Liver (tissue), 3 donors: Measurements from ENCODE around the gene CDKN2B-AS1.

Source experiments
- CTCF ChIP-seq: fragments of 150-350 bp; IDR thresholded peaks from 2 replicates; pipeline ENCODE4 v1.5.1; 2017; ENCODE audit warnings: improper control_type of control experiment, low read depth, low read length; ENCODE audit not compliant: missing input control
- MAX ChIP-seq: IDR thresholded peaks from 2 replicates; pipeline ENCODE4 v1.6.1; 2016; ENCODE audit warnings: antibody characterized with exemption
- NR2F2 ChIP-seq: IDR thresholded peaks from 2 replicates; pipeline ENCODE4 v1.6.1; 2016; ENCODE audit warnings: antibody characterized with exemption
- REST ChIP-seq: IDR thresholded peaks from 2 replicates; pipeline ENCODE4 v1.6.1; 2016; ENCODE audit warnings: antibody characterized with exemption, mild to moderate bottlenecking
- SP1 ChIP-seq: IDR thresholded peaks from 2 replicates; pipeline ENCODE4 v1.6.1; 2018; ENCODE audit warnings: antibody characterized with exemption, mild to moderate bottlenecking
- TAF1 ChIP-seq: conservative IDR thresholded peaks from 2 replicates; pipeline ENCODE4 v1.6.1; 2016; ENCODE audit warnings: antibody characterized with exemption, mild to moderate bottlenecking
- YY1 ChIP-seq: IDR thresholded peaks from 2 replicates; pipeline ENCODE4 v1.6.1; 2016; ENCODE audit warnings: antibody characterized with exemption, mild to moderate bottlenecking
- donor health status: healthy.
- donor health status: healthy.

GRCh38 chr9:22053178-22053577 lies 58.6 kb downstream of the CDKN2B-AS1 start:
- no peak for TF ChIP-seq CTCF
- no peak for TF ChIP-seq TAF1
- no peak for TF ChIP-seq YY1
- TF ChIP-seq REST: no peak
- TF ChIP-seq MAX: no peak
- TF ChIP-seq SP1: no peak
- no peak for TF ChIP-seq NR2F2
